ENCODE measurements around the gene CHRDL1.
"Not testable (repeated sequence)": the region's sequence is repeated elsewhere in the genome, so short reads cannot be mapped to it uniquely, and the experiment has no call there.

CHRDL1 gene

DNA sequence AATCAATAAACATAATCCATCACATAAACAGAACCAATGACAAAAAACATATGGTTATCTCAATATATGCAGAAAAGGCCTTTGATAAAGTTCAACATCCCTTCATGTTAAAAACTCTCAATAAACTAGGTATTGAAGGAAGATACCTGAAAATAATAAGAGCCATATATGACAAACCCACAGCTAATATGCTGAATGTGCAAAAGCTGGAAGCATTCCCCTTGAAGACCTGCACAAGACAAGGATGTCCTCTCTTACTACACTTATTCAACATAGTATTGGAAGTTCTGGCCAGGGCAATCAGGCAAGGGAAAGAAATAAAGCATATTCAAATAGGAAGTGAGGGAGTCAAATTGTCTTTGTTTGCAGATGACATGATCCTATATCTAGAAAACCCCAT, 141.3 kb downstream of the CHRDL1 start:
- not testable (repeated sequence) for DNase-seq

DNA sequence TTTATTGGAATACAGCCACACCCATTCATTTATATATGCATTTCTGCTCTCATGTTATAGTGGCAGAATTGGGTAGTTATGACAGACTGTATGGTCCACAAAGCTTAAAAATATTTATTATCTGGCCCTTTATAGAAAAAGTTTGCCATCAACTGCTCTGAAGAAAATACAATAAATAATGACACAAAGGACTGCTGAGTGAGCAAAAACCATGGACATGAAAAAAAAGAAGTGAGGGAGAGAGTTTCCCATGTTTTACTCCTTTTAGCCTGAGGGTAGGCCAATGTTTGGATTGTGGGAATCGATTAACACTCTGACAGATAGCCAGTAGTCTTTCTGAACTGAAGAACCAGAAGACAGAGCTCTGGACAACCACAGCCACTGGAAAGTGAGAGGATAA, 149.2 kb downstream of the CHRDL1 start:
- no peak for DNase-seq
